Endothelial cell of umbilical vein (primary cell): ENCODE measurements around the gene FHIT. TPM values are rescaled to one million over a fixed set of nuclear protein-coding genes. Genes with fewer than 3 reads are reported as not detected.

ENCODE experiments used
- BruUV-seq: library from RNA; stranded (reverse); fragments of 400-500 nt; replicated peaks from 2 replicates; lab custom pipeline; 2021; lab: Mats Ljungman, UMichigan
- CTCF ChIA-PET: fragments of 300-600, 350-600 bp; sonication (Branson Sonifier 250); formaldehyde crosslinking; loops from one replicate; lab custom pipeline; 2021; ENCODE audit warnings: antibody characterized with exemption, inconsistent platforms; lab: Charles Lee
- POLR2A ChIA-PET: fragments of 300-600, 350-600 bp; sonication (Branson Sonifier 250); formaldehyde crosslinking; loops from one replicate; lab custom pipeline; 2021; ENCODE audit warnings: antibody characterized with exemption, inconsistent platforms; lab: Charles Lee
- DNase-seq: peaks from one replicate; pipeline ENCODE4 v3.0.0-alpha.2; 2011; ENCODE audit warnings: low read depth, low spot score
- FAIRE-seq: peaks from 2 replicates; lab custom pipeline; 2011; peaks lifted over from hg19 to GRCh38; lab: Jason Lieb, UNC
- H2AFZ ChIP-seq: 2 replicates; pipeline ENCODE4 v1.6.0; 2012; ENCODE audit warnings: low read depth, low read length, control low read depth, inconsistent platforms
- H3K27ac ChIP-seq: 2 replicates; pipeline ENCODE4 v1.5.1; 2011; ENCODE audit warnings: low read depth, mild to moderate bottlenecking, control low read depth, low read length, moderate library complexity; ENCODE audit not compliant: insufficient read depth
- H3K27me3 ChIP-seq, 2 experiments: 2 replicates each; pipeline versions ENCODE4 v1.6.0 to v1.6.1; 2011; ENCODE audit warnings: low read length in 2 of 2, mixed read lengths in 1 of 2; ENCODE audit not compliant: control insufficient read depth in 2 of 2, insufficient read depth in 2 of 2
- H3K36me3 ChIP-seq, 2 experiments: 2 replicates in 1 of 2; 3 replicates in 1 of 2; pipeline ENCODE4 v1.5.1; 2011; ENCODE audit warnings: low read length in 2 of 2, mild to moderate bottlenecking in 1 of 2, moderate library complexity in 1 of 2; ENCODE audit not compliant: control insufficient read depth in 2 of 2, insufficient read depth in 2 of 2; ENCODE audit errors: extremely low read depth in 1 of 2
- H3K4me1 ChIP-seq: 3 replicates; pipeline ENCODE4 v1.5.1; 2011; ENCODE audit warnings: mild to moderate bottlenecking, low read length; ENCODE audit not compliant: control insufficient read depth, insufficient read depth; ENCODE audit errors: extremely low read depth
- H3K4me2 ChIP-seq: 2 replicates; pipeline ENCODE4 v1.6.1; 2011; ENCODE audit warnings: low read length, control low read depth, mixed read lengths; ENCODE audit not compliant: insufficient read depth
- H3K4me3 ChIP-seq, 3 experiments: fragments of 200-600 bp in 1 of 3; sonication (generic), shearing (Covaris generic) in 1 of 3; replicated peaks in 1 of 3; 2 replicates each; pipeline ENCODE4 v1.5.1; 2011 to 2016; ENCODE audit warnings: control low read depth in 3 of 3, low read length in 3 of 3, mild to moderate bottlenecking in 2 of 3, inconsistent platforms in 1 of 3, low read depth in 1 of 3, moderate library complexity in 1 of 3; ENCODE audit not compliant: insufficient read depth in 1 of 3
- H3K79me2 ChIP-seq: 2 replicates; pipeline ENCODE4 v1.6.0; 2012; ENCODE audit warnings: low read length, inconsistent platforms; ENCODE audit not compliant: control insufficient read depth, insufficient read depth
- H3K9ac ChIP-seq: replicated peaks from 2 replicates; pipeline ENCODE3; 2011; ENCODE audit warnings: low read length, control low read depth; ENCODE audit not compliant: insufficient read depth; ENCODE audit errors: extremely low read depth
- H3K9me1 ChIP-seq: replicated peaks from 3 replicates; pipeline ENCODE4 v1.6.0; 2011; ENCODE audit warnings: mild to moderate bottlenecking, low read length; ENCODE audit not compliant: control insufficient read depth, insufficient read depth; ENCODE audit errors: extremely low read depth
- H3K9me3 ChIP-seq: replicated peaks from 2 replicates; pipeline ENCODE4 v1.5.1; 2012; ENCODE audit warnings: low read length, inconsistent platforms; ENCODE audit not compliant: control insufficient read depth, insufficient read depth
- H4K20me1 ChIP-seq: replicated peaks from 2 replicates; pipeline ENCODE3; 2011; ENCODE audit warnings: mild to moderate bottlenecking, low read length; ENCODE audit not compliant: control insufficient read depth, insufficient read depth; ENCODE audit errors: extremely low read depth
- CTCF ChIP-seq, 2 donors: IDR thresholded peaks; 1 replicate in 1 of 2; 2 replicates in 1 of 2; pipeline ENCODE4 v1.5.1; 2011; ENCODE audit warnings: low read length in 2 of 2, mild to moderate bottlenecking in 2 of 2, moderate library complexity in 2 of 2, control low read depth in 1 of 2, inconsistent platforms in 1 of 2, low read depth in 1 of 2; ENCODE audit not compliant: insufficient read depth in 1 of 2; ENCODE audit errors: extremely low read depth in 1 of 2
- GATA2 ChIP-seq: IDR thresholded peaks from 2 replicates; pipeline ENCODE4 v1.7.0; 2011; ENCODE audit warnings: low read depth, mild to moderate bottlenecking, moderate library complexity, mixed read lengths, low read length; ENCODE audit not compliant: insufficient read length, insufficient read depth
- MAX ChIP-seq: IDR thresholded peaks from 2 replicates; pipeline ENCODE4 v1.6.1; 2011; ENCODE audit not compliant: insufficient read depth, insufficient read length
- MYC ChIP-seq: IDR thresholded peaks from one replicate; pipeline ENCODE4 v1.6.1; 2011; ENCODE audit warnings: mild to moderate bottlenecking, low read depth, low read length
- POLR2A ChIP-seq: IDR thresholded peaks from 2 replicates; pipeline ENCODE4 v1.6.1; 2012; ENCODE audit warnings: low read depth, mild to moderate bottlenecking, control low read depth, low read length
- POLR2AphosphoS5 ChIP-seq: IDR thresholded peaks from 2 replicates; pipeline ENCODE4 v1.6.1; 2012; ENCODE audit warnings: low read depth, mild to moderate bottlenecking, control low read depth, low read length, moderate library complexity; ENCODE audit not compliant: insufficient read depth
- dilution Hi-C: fragments of 300-500 bp; cut with MboI; formaldehyde crosslinking; loops from one replicate; pipeline ENCODE4 v1.15.0; 2019; ENCODE audit warnings: low sequenced_read_pairs; ENCODE audit not compliant: extremely low pct_ligation_motif_present
- intact Hi-C: fragments of 100-400 bp; cut with micrococcal nuclease; formaldehyde crosslinking; loops from one replicate; pipeline ENCODE4 v1.10.0; 2022
- polyA plus RNA-seq, 4 experiments: library from polyadenylated mRNA; depleted of rRNA in 3 of 4; stranded (reverse) in 3 of 4; unstranded in 1 of 4; fragments of >200 nt; gene quantifications; 2 replicates each; pipeline versions ENCODE4 v1.2.1 to v1.2.3, GENCODE V29; 2011 to 2012; ENCODE audit warnings: missing spikeins in 1 of 4
- total RNA-seq: library from RNA; stranded (reverse); gene quantifications from 2 replicates; pipeline ENCODE4 v1.2.3, GENCODE V29; 2021

Gene FHIT
- total and polyA plus RNA-seq, 2 donors (not counting 3 experiments of a cell fraction or from before 2014, with no cell fraction given) = 0.47 to 2.2 TPM

- H3K4me2 ChIP-seq = no peak overlapping the region
- H3K4me1 ChIP-seq = no peaks in the 10 kb centered on the region
- POLR2A ChIA-PET = no interaction called here
- no peaks in the 10 kb centered on the region for H3K27me3 ChIP-seq
- TF ChIP-seq CTCF (IDR thresholded peaks at IDR 0.05; ENCODE audit: extremely low read depth in 1 of 2, insufficient read depth in 1 of 2, low read depth in 1 of 2, low read length in 2 of 2) (no peak), GATA2 (no peak), POLR2AphosphoS5 (no peak), MYC (no peak), POLR2A (no peak), MAX (no peak)
- H3K9me3 ChIP-seq = no peaks in the 10 kb centered on the region
- no peak overlapping the region for H3K9ac ChIP-seq
- FAIRE-seq (no peak), DNase-seq (no peak)
- dilution Hi-C loops (no loop called here), intact Hi-C loops (no loop called here)
- H3K27ac ChIP-seq = no peak overlapping the region
- no peaks in the 10 kb centered on the region for H3K79me2 ChIP-seq
- H3K4me3 ChIP-seq = no peak overlapping the region
- no TSS peak for BruUV-seq
- H3K36me3 ChIP-seq = no peaks in the 10 kb centered on the region
- CTCF ChIA-PET = no interaction called here
- H3K9me1 ChIP-seq = no peaks in the 10 kb centered on the region
- no peak overlapping the region for H2AFZ ChIP-seq
- H4K20me1 ChIP-seq = no peaks in the 10 kb centered on the region
Observed at GRCh38 chr3:59777066-59777465, 1474.2 kb downstream of the FHIT start.
